ENCODE results near the gene GPR42.

Gene GPR42

GRCh38 chr19:35341006-35341405 is 29.9 kb upstream of the GPR42 start:
- peak overlapping the region; percentile 32 for H3K27ac Mint-ChIP-seq
- H3K4me1 Mint-ChIP-seq, result peaks cover 13% of the 10 kb centered on the region

GRCh38 chr19:35341565-35342225 is 29.2 kb upstream of the GPR42 start:
- Mint-ChIP-seq H3K4me3 (no peak overlapping the region), H3K9me3 (no peaks in the 10 kb centered on the region), H3K36me3 (peaks cover 24% of the 10 kb centered on the region), H3K27ac (peak overlapping the region; percentile 53), H3K4me1 (peaks cover 19% of the 10 kb centered on the region)
- ATAC-seq (no peak), DNase-seq (ENCODE audit: low spot score in 2 of 2) (no peak)

More at GRCh38 chr19:35341006-35341405, 29.9 kb upstream of the GPR42 start:
- ATAC-seq, result no peak
- Mint-ChIP-seq H3K4me3 (no peak overlapping the region), H3K36me3 (peaks cover 18% of the 10 kb centered on the region), H3K9me3 (no peaks in the 10 kb centered on the region)
- DNase-seq (ENCODE audit: low spot score in 2 of 2), result no peak

GRCh38 chr19:35342430-35342829 is 28.4 kb upstream of the GPR42 start:
- ATAC-seq (no peak), DNase-seq (ENCODE audit: low spot score in 2 of 2) (no peak)
- peak overlapping the region; percentile 53 for H3K27ac Mint-ChIP-seq
- no peak overlapping the region for H3K4me3 Mint-ChIP-seq
- H3K9me3 Mint-ChIP-seq, result no peaks in the 10 kb centered on the region
- peaks cover 26% of the 10 kb centered on the region for H3K36me3 Mint-ChIP-seq
- H3K4me1 Mint-ChIP-seq, result peaks cover 20% of the 10 kb centered on the region

- ATAC-seq, result no peak
Observed at GRCh38 chr19:35344511-35345031, 26.3 kb upstream of the GPR42 start.

GRCh38 chr19:35345671-35346111 is 25.2 kb upstream of the GPR42 start:
- Mint-ChIP-seq H3K9me3 (no peaks in the 10 kb centered on the region), H3K4me3 (peak overlapping the region; percentile 72), H3K4me1 (peaks cover 37% of the 10 kb centered on the region), H3K36me3 (peaks cover 28% of the 10 kb centered on the region), H3K27ac (peak overlapping the region; percentile 94)
- ATAC-seq (no peak), DNase-seq (ENCODE audit: low spot score in 2 of 2) (no peak)

More at GRCh38 chr19:35344511-35345031, 26.3 kb upstream of the GPR42 start:
- H3K27ac Mint-ChIP-seq, result no peak overlapping the region
- peaks cover 34% of the 10 kb centered on the region for H3K4me1 Mint-ChIP-seq
- H3K36me3 Mint-ChIP-seq, result peaks cover 28% of the 10 kb centered on the region
- no peaks in the 10 kb centered on the region for H3K9me3 Mint-ChIP-seq
- H3K4me3 Mint-ChIP-seq, result no peak overlapping the region
- DNase-seq (ENCODE audit: low spot score in 2 of 2), result no peak

- DNase-seq (ENCODE audit: low spot score in 2 of 2), result peak in 1 of 2 donors; percentile 71
- H3K4me1 Mint-ChIP-seq, result peaks cover 37% of the 10 kb centered on the region
Observed at GRCh38 chr19:35346193-35347052, 24.4 kb upstream of the GPR42 start.

GRCh38 chr19:35347171-35347929 is 23.5 kb upstream of the GPR42 start, which contains the start of gene FFAR1:
Gene FFAR1, plus strand, starts transcription at chr19:35347902. Its CDS starts 3,650 bp downstream, at chr19:35351552.
- ATAC-seq, result peak; percentile 79
- H3K9me3 Mint-ChIP-seq, result no peaks in the 10 kb centered on the region
- H3K36me3 Mint-ChIP-seq, result peaks cover 25% of the 10 kb centered on the region
- H3K4me3 Mint-ChIP-seq, result peak within 1 kb of the TSS; percentile 72
- H3K4me1 Mint-ChIP-seq, result peaks cover 37% of the 10 kb centered on the region
- H3K27ac Mint-ChIP-seq, result peak within 1 kb of the TSS; percentile 94
- peak in 1 of 2 donors; percentile 64 for DNase-seq (ENCODE audit: low spot score in 2 of 2)

More at GRCh38 chr19:35346193-35347052, 24.4 kb upstream of the GPR42 start:
- Mint-ChIP-seq H3K36me3 (peaks cover 28% of the 10 kb centered on the region), H3K27ac (peak overlapping the region; percentile 94), H3K9me3 (no peaks in the 10 kb centered on the region), H3K4me3 (peak overlapping the region; percentile 72)
- ATAC-seq, result peak; percentile 66

- H3K4me3 Mint-ChIP-seq, result peak overlapping the region; percentile 72
- DNase-seq (ENCODE audit: low spot score in 2 of 2) (no peak), ATAC-seq (no peak)
- peak overlapping the region; percentile 94 for H3K27ac Mint-ChIP-seq
- no peaks in the 10 kb centered on the region for H3K9me3 Mint-ChIP-seq
- H3K36me3 Mint-ChIP-seq, result peaks cover 21% of the 10 kb centered on the region
- H3K4me1 Mint-ChIP-seq, result peaks cover 42% of the 10 kb centered on the region
Observed at GRCh38 chr19:35347930-35348298, 23.0 kb upstream of the GPR42 start.

- ATAC-seq (no peak), DNase-seq (ENCODE audit: low spot score in 2 of 2) (no peak)
- Mint-ChIP-seq H3K9me3 (no peaks in the 10 kb centered on the region), H3K4me3 (no peak overlapping the region), H3K27ac (peak overlapping the region; percentile 16), H3K4me1 (peaks cover 44% of the 10 kb centered on the region), H3K36me3 (peaks cover 21% of the 10 kb centered on the region)
Observed at GRCh38 chr19:35348911-35349611, 21.8 kb upstream of the GPR42 start.

- H3K27ac Mint-ChIP-seq, result peak overlapping the region; percentile 16
- H3K36me3 Mint-ChIP-seq, result peaks cover 21% of the 10 kb centered on the region
- no peak overlapping the region for H3K4me3 Mint-ChIP-seq
- ATAC-seq (no peak), DNase-seq (ENCODE audit: low spot score in 2 of 2) (no peak)
- H3K9me3 Mint-ChIP-seq, result no peaks in the 10 kb centered on the region
- H3K4me1 Mint-ChIP-seq, result peaks cover 44% of the 10 kb centered on the region
Observed at GRCh38 chr19:35349614-35350521, 21.0 kb upstream of the GPR42 start.

GRCh38 chr19:35350591-35350990 is 20.3 kb upstream of the GPR42 start:
- peaks cover 47% of the 10 kb centered on the region for H3K4me1 Mint-ChIP-seq
- peak overlapping the region; percentile 60 for H3K27ac Mint-ChIP-seq

GRCh38 chr19:35351411-35352176 is 19.3 kb upstream of the GPR42 start:
- ATAC-seq (no peak), DNase-seq (ENCODE audit: low spot score in 2 of 2) (no peak)

More at GRCh38 chr19:35350591-35350990, 20.3 kb upstream of the GPR42 start:
- no peak for DNase-seq (ENCODE audit: low spot score in 2 of 2)
- Mint-ChIP-seq H3K9me3 (no peaks in the 10 kb centered on the region), H3K36me3 (peaks cover 21% of the 10 kb centered on the region), H3K4me3 (no peak overlapping the region)
- no peak for ATAC-seq

GRCh38 chr19:35352177-35352447 is 18.8 kb upstream of the GPR42 start:
- H3K27ac Mint-ChIP-seq, result no peak overlapping the region
- H3K9me3 Mint-ChIP-seq, result no peaks in the 10 kb centered on the region
- DNase-seq (ENCODE audit: low spot score in 2 of 2), result no peak
- H3K36me3 Mint-ChIP-seq, result peaks cover 9% of the 10 kb centered on the region
- ATAC-seq, result no peak
- H3K4me1 Mint-ChIP-seq, result peaks cover 44% of the 10 kb centered on the region
- no peak overlapping the region for H3K4me3 Mint-ChIP-seq

More at GRCh38 chr19:35351411-35352176, 19.3 kb upstream of the GPR42 start:
- Mint-ChIP-seq H3K36me3 (peaks cover 14% of the 10 kb centered on the region), H3K27ac (peak overlapping the region; percentile 60), H3K4me3 (no peak overlapping the region), H3K4me1 (peaks cover 47% of the 10 kb centered on the region), H3K9me3 (no peaks in the 10 kb centered on the region)
